ENCODE data around the gene ZNF354B.

DNA sequence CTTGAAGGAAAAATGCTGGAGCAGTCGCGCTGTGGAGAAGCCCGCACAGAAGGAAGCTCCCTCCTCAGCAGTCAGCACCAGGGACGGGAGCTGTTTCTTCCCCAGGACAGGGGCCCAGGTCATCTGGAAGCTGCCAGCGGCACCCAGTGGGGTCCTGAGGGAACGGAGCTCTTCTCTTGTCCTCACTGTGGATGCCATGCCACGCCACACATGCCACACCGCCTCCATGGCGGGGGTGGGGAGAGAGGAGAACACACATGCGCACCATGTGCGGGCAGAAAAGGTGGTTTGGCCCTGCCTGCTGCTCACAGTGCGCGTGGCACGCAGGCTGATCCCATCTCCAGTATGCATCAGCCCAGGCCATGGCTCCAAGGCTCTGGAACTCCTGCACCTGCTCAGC is 41.7 kb upstream of the ZNF354B start:
- no peak for TF ChIP-seq FOXK2 (IDR thresholded peaks at IDR 0.05)
- no peak for TF ChIP-seq CTBP1 (IDR thresholded peaks at IDR 0.05; ENCODE audit: borderline replicate concordance)
- TF ChIP-seq SP1 (IDR thresholded peaks at IDR 0.05): no peak
